Measurements from ENCODE around the gene PLXNC1.
A peak's percentile ranks its signal among the peaks of the same experiment; 100 is the strongest.

Gene PLXNC1

GRCh38 chr12:94267537-94267872 lies 119.1 kb downstream of the PLXNC1 start:
- no peak for DNase-seq

DNA sequence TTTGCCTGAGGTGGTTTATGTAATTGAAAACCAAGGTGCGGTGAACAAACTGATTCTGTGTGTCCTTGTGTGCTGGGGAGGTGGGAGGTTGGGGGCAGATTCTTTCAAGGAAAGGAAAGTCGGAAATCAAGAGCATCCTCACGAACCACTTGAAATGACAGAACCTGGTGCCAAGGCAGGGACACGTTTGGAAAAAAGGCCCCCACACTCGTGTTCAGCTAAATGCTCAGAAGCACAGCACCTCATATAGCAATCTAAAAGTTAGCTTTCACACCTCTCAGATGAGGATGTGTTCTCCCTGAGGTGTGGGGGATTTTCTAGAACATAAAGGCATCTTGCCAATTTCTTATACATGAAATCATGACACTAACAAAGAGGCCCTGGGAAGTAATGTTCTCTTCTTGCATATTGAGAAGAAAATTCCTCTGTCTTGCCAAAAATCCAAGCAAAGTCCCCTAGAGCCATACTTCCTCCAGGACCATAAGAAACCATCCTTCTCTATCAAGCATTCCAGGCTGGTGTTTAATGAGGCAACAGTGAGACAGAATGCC lies 119.6 kb downstream of the PLXNC1 start:
- no peak for DNase-seq

DNA sequence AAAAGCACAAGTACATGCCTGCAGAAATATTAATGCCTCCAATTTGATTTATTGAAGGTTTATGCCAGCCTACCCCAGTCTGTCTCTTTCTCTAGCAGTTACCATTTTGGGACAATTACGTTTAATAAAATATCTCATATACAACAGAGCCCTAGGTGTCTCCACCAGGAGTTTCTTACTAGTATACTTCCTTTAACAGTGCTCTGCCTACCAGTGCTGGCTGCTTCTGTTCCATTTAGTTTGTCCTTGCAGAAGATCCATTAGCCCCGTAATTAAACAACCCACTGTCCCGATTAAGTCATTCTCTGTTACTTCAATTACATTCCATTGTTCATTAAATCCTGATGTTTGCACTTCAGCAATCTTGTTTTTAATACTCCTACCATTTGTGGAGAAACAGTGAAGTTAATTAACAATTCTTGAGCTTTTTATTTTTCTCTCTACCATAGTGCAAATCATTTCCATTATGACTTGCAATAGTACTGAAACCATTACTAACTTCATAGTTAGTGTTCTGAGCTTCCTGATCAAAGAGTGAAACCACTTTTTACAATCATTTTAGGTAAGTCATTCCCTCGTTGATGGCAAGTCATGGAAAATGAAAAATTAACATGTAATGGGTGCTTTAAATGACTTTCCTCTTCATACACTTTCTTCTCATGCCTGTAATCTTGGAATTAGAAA lies 121.1 kb downstream of the PLXNC1 start:
- DNase-seq = no peak

GRCh38 chr12:94271351-94271750 lies 123.0 kb downstream of the PLXNC1 start:
- no peak for DNase-seq

GRCh38 chr12:94272280-94272679 lies 123.9 kb downstream of the PLXNC1 start:
- DNase-seq = no peak

DNA sequence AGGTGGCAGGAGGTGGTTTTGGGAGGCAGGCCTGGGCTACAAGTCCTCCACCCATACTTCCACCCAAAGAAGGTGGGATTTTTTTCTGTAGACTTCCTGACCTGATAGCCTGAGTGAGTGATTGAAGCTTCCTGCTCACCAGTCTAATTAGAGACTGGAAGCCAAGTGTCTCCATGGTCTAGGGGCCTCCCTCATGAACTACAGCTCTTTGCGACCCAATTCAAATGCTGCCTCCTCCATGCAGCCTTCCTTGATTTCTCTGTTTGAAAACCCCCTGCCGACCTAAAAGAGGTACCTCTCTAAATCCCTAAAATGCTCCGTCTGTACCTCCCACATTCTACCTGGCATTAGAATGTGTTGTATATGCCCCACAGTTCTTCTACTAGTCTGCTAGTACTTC lies 124.9 kb downstream of the PLXNC1 start:
- DNase-seq = no peak

DNA sequence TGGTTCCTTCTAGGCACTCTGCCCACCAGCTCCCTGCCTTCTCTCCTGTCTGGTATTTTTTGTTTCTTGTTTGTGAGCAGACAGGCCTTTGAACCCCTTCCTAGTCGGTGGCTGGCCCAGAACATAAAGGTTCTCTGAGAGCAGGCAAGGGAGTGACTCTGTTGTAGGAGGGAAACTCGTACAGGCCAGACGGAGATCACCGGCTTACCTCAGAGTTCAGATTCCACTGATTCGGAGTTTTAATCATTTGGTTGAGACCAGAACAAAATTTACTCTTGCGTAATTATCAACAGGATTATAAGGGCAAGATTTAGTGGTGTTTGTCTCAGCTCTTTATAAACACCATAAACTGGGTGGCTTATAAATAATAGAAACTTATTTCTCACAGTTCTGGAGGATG lies 128.3 kb downstream of the PLXNC1 start:
- DNase-seq = no peak

GRCh38 chr12:94277426-94278000 lies 129.1 kb downstream of the PLXNC1 start:
- no peak for DNase-seq

- DNase-seq = no peak
Measured at GRCh38 chr12:94280063-94280462, 131.7 kb downstream of the PLXNC1 start.

DNA sequence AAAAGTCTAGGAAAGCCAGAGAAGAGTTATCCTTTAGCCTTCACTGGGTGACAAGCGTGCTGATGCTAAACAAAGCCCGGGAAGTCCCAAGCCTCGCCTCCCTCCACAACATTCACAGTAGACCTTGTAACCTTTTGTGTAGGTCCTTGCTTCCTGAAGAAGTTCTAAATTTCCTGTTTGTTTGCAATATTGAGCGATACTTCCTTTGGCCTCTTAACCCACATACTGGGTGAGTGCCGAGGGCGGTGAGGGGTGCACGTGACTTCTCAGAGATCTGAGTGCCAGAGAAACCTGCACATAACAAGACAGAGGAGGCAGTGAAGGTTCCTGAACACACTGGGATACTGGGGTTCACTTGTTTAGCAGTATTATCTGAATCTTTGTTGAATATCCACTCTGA lies 134.3 kb downstream of the PLXNC1 start:
- peak; percentile 23 to 38 for DNase-seq

DNA sequence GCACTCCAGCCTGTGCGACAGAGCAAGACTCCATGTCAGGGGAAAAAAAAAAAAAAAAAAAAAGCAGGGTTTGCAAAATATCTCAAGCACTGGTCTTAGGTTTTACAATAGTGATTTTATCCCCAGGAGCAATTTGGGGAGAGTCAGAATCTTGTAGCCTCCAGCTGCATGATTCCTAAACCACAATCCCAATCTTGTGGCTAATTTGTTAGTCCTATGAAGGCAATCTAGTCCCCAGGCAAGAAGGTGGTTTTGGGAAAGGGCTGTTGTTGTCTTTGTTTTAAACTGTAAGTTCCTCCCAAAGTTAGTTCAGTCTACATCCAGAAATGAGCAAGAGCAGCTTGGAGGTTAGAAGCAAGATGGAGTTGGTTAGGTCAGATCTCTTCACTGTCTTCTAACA lies 135.7 kb downstream of the PLXNC1 start:
- no peak for DNase-seq

- DNase-seq = no peak
Measured at GRCh38 chr12:94284859-94285258, 136.5 kb downstream of the PLXNC1 start.

- DNase-seq = no peak
Measured at GRCh38 chr12:94285943-94286582, 137.7 kb downstream of the PLXNC1 start.

- DNase-seq = no peak
Measured at GRCh38 chr12:94286583-94287244, 138.3 kb downstream of the PLXNC1 start.

DNA sequence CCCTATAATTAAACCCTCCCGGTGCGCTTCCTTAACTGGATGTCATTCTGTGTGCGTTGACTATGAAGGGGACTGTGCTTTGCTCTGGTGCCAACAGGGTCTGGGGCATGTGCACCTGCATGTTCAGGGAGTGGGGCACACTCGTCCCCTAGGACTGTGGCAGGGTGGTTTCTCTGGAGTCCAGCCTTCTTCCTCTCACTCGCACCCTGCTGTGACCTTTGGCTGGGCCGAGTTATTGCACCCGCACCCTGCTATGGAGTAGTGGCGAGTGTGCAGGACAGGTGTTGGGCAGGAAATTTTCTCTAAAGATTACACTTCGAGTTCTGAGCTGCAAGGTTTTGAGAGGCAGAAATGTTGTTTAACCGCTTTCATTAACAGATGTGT lies 138.9 kb downstream of the PLXNC1 start:
- no peak for DNase-seq

DNA sequence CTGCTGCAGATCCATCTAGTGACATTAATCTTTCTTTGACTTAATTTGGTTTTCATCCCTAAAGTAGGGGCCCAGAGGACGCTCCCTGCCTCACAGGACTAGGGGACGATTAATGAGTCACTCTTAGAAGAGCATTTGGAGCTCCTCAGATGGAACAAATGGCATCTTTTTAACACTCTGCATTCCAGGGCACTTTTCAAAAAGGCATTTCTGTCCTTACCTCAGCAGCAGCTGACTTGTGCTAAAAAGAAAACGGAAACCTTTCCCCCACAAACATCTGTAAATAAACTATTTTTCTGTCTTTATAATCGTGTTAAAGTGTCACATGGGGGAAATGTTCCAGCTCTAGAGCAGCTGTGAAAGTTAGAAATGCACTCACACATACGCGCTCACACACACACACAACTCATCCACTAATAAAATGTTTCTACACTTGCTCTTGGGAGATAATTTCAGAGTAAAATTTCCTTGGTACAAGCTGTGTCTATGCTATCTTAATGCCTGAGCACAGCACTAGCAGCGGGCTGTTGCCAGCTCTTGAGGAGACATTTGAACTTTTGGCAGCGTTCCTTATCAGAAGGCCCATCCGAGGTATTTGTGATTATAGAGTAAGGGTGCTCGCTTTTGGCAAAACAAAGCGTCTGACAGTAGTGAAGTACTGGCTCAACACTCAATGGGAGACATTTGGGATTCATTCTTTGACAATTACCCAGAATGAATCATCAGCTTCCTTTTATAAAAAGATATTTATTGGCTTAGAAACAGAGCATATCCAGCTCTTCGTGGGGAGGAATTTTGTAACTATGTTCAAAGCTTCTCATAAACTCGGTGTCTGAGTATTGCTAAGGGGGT lies 141.3 kb downstream of the PLXNC1 start:
- no peak for DNase-seq

DNA sequence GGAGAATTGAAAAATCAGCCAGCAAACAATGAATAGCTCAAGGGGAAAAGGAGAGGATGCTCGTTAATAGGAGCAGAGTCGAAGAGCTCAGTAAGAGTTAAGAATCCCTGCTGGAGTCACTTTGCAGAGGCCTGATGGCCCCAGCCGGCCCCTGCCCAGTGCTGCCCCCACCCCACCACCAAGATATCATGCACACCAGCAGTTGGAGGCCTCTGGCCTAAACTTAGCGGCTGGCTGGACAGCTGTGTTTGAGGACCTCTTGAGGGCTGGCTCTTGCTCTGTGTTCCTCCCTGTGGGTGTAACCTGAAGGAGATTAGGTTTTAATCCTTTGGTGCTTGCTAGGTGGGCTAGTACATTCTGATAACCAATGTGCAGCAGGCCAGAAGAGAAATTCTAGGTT lies 142.0 kb downstream of the PLXNC1 start:
- DNase-seq = no peak

DNA sequence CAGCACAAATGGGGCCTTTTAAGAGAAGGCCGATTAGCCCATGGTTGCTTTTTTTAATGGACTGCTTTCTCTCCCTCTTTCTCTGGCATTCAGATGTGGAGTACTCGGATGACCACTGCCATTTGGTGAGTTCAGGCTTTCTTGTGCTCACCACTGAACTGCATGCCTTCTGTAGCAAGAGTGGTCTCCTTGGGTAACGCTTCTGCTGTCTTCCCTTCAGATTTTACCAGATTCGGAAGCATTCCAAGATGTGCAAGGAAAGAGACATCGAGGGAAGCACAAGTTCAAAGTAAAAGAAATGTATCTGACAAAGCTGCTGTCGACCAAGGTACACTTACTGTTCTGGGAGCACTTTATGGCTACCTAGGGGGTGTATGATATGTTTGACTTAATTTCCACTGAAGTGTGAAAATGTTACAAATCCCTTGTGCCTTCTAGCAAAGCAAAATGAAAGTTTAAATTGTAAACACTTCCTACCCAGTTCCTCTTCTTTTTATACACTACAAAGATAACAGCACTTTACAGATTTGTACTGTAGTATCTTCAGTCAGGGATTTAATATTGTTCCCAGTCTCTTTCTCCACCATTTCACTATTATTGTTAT lies 148.8 kb downstream of the PLXNC1 start:
- DNase-seq = no peak

- no peak for DNase-seq
Measured at GRCh38 chr12:94297876-94298505, 149.6 kb downstream of the PLXNC1 start.

DNA sequence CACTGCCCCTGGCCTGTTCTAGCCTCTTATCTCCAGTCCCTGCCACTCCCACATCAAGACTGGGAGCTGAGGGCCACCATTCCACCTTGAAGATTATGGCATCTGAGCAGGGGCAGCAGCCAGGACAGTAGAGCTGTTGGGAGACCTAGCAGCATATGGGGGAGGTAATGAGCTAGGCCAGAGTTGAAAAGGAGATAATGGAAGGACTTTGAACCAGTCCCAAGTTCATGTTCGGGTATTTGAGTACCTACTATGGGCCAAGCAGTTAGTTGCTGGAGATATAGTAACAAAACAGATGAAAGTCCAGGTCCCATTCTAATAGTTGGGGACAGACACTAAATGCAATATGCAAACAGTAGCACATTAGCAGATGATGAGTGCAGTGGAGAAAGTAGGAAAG lies 151.5 kb downstream of the PLXNC1 start:
- DNase-seq = no peak

GRCh38 chr12:94304012-94304411 lies 155.6 kb downstream of the PLXNC1 start:
- DNase-seq = no peak

DNA sequence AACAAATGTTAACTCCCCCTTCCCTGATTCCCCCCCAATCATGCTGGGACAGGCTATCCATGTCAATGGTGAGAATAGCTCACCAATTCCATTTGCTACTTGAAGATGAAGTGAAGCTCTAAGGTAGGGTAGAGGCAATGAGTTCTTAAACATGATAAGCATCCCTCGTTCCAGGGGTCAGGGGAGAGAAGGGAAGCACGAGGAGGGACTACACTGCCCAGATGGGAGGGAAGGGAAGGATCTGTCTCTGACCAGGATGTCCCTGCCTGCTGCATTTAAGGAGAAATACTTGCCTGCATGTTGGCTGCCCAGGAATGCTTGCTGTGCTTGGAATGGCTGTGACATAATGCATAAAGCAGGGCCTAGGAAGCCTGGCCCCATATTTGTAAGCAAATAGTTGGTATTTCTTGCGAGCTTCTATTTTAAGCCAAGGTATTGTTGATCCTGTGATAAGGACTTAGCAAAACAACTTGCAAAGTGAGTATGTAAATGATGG lies 156.2 kb downstream of the PLXNC1 start:
- DNase-seq = no peak
